GM19351 (cell line): Measurements from ENCODE around the gene PCLO.

Experiments
- ATAC-seq: cut with Tn5 transposase; IDR thresholded peaks from one replicate; pipeline ENCODE4 v1.9.1; 2021; ENCODE audit warnings: mild to moderate bottlenecking, moderate library complexity; ENCODE audit not compliant: unreplicated experiment

Gene PCLO

GRCh38 chr7:83162402-83163256 lies at the start of gene PCLO:
PCLO (minus strand) TSS chr7:83162884; CDS start chr7:83162592, 292 bp downstream.
- peak; percentile 86 for ATAC-seq

GRCh38 chr7:83211685-83212084 lies 49.0 kb upstream of the PCLO start:
- ATAC-seq: no peak

- ATAC-seq: no peak
Measured at GRCh38 chr7:83210479-83210878, 47.8 kb upstream of the PCLO start.

- no peak for ATAC-seq
Measured at GRCh38 chr7:83204715-83205114, 42.0 kb upstream of the PCLO start.

GRCh38 chr7:83201355-83201754 lies 38.7 kb upstream of the PCLO start:
- no peak for ATAC-seq

- no peak for ATAC-seq
Measured at GRCh38 chr7:83190659-83191389, 28.1 kb upstream of the PCLO start.

GRCh38 chr7:83178796-83179195 lies 16.1 kb upstream of the PCLO start:
- ATAC-seq: no peak

- ATAC-seq: no peak
Measured at GRCh38 chr7:83178066-83178465, 15.4 kb upstream of the PCLO start.

- no peak for ATAC-seq
Measured at GRCh38 chr7:83173664-83174063, 11.0 kb upstream of the PCLO start.

- no peak for ATAC-seq
Measured at GRCh38 chr7:83166781-83167180, 4.1 kb upstream of the PCLO start.

- ATAC-seq: no peak
Measured at GRCh38 chr7:83161899-83162401, 734 bp downstream of the PCLO start.

GRCh38 chr7:83161186-83161585 lies 1.5 kb downstream of the PCLO start:
- ATAC-seq: no peak

GRCh38 chr7:83159731-83160130 lies 3.0 kb downstream of the PCLO start:
- ATAC-seq: no peak

GRCh38 chr7:83156006-83156405 lies 6.7 kb downstream of the PCLO start:
- ATAC-seq: no peak

GRCh38 chr7:83155407-83155806 lies 7.3 kb downstream of the PCLO start:
- no peak for ATAC-seq

GRCh38 chr7:83153419-83153818 lies 9.3 kb downstream of the PCLO start:
- no peak for ATAC-seq

GRCh38 chr7:83150310-83150709 lies 12.4 kb downstream of the PCLO start:
- ATAC-seq: no peak

GRCh38 chr7:83149466-83149865 lies 13.2 kb downstream of the PCLO start:
- no peak for ATAC-seq

- no peak for ATAC-seq
Measured at GRCh38 chr7:83148776-83149175, 13.9 kb downstream of the PCLO start.

GRCh38 chr7:83143107-83143506 lies 19.6 kb downstream of the PCLO start:
- ATAC-seq: no peak

- ATAC-seq: no peak
Measured at GRCh38 chr7:83142365-83142764, 20.3 kb downstream of the PCLO start.

GRCh38 chr7:83141927-83142326 lies 20.8 kb downstream of the PCLO start:
- ATAC-seq: no peak
